Calu3 (cell line): ENCODE results near the gene COL5A1. TPM values are rescaled to one million over a fixed set of nuclear protein-coding genes. Genes with fewer than 3 reads are reported as not detected.

Source experiments
- BruUV-seq: library from RNA; stranded (reverse); fragments of 400-500 nt; replicated peaks from 2 replicates; lab custom pipeline; 2021; lab: Mats Ljungman, UMichigan
- CTCF ChIA-PET: fragments of 300-600 bp; sonication (Branson Sonifier 250); formaldehyde crosslinking; loops from one replicate; lab custom pipeline; 2022; ENCODE audit warnings: antibody characterized with exemption; lab: Charles Lee
- DNase-seq: peaks from one replicate; pipeline ENCODE4 v3.0.0; 2022
- H3K27ac Mint-ChIP-seq: one replicate; pipeline ENCODE4 v1.8.0; 2022; ENCODE audit warnings: mixed read lengths; ENCODE audit not compliant: unreplicated experiment
- H3K27me3 Mint-ChIP-seq: one replicate; pipeline ENCODE4 v1.8.0; 2022; ENCODE audit warnings: mixed read lengths; ENCODE audit not compliant: unreplicated experiment
- H3K36me3 Mint-ChIP-seq: one replicate; pipeline ENCODE4 v1.8.0; 2022; ENCODE audit warnings: mild to moderate bottlenecking, moderate library complexity, mixed read lengths; ENCODE audit not compliant: insufficient read depth, unreplicated experiment
- H3K4me1 Mint-ChIP-seq: one replicate; pipeline ENCODE4 v1.8.0; 2022; ENCODE audit warnings: mild to moderate bottlenecking, low read depth, mixed read lengths; ENCODE audit not compliant: unreplicated experiment
- H3K4me3 Mint-ChIP-seq: one replicate; pipeline ENCODE4 v1.8.0; 2022; ENCODE audit warnings: mild to moderate bottlenecking, low read depth, moderate library complexity, mixed read lengths; ENCODE audit not compliant: unreplicated experiment
- H3K9me3 Mint-ChIP-seq: one replicate; pipeline ENCODE4 v1.8.0; 2022; ENCODE audit warnings: low read depth, mixed read lengths; ENCODE audit not compliant: unreplicated experiment
- intact Hi-C: fragments of 100-400 bp; cut with micrococcal nuclease; formaldehyde crosslinking; loops from one replicate; pipeline ENCODE4 v1.10.0; 2022; ENCODE audit not compliant: unreplicated experiment
- total RNA-seq: library from RNA; stranded (reverse); gene quantifications from 2 replicates; pipeline ENCODE4 v1.2.3, GENCODE V29; 2022
- TF ChIP-seq, protein P1 (sequence below): fragments of 200-600 bp; IDR thresholded peaks from one replicate; pipeline ENCODE4 v1.8.0; 2022; ENCODE audit warnings: antibody characterized with exemption; ENCODE audit not compliant: unreplicated experiment

COL5A1 gene
- total RNA-seq, 1 experiment from 2014 or later: not detected

- Mint-ChIP-seq H3K27me3 (no peaks in the 10 kb centered on the region), H3K9me3 (peaks cover 3% of the 10 kb centered on the region), H3K27ac (no peak overlapping the region), H3K4me3 (no peak overlapping the region), H3K4me1 (no peaks in the 10 kb centered on the region), H3K36me3 (no peaks in the 10 kb centered on the region)
- TF ChIP-seq, protein P1, sequence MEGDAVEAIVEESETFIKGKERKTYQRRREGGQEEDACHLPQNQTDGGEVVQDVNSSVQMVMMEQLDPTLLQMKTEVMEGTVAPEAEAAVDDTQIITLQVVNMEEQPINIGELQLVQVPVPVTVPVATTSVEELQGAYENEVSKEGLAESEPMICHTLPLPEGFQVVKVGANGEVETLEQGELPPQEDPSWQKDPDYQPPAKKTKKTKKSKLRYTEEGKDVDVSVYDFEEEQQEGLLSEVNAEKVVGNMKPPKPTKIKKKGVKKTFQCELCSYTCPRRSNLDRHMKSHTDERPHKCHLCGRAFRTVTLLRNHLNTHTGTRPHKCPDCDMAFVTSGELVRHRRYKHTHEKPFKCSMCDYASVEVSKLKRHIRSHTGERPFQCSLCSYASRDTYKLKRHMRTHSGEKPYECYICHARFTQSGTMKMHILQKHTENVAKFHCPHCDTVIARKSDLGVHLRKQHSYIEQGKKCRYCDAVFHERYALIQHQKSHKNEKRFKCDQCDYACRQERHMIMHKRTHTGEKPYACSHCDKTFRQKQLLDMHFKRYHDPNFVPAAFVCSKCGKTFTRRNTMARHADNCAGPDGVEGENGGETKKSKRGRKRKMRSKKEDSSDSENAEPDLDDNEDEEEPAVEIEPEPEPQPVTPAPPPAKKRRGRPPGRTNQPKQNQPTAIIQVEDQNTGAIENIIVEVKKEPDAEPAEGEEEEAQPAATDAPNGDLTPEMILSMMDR: no peak
- CTCF ChIA-PET: no interaction called here
- DNase-seq: no peak
- no TSS peak for BruUV-seq
- intact Hi-C loops: no loop called here
These were observed 242.9 kb downstream of the COL5A1 start for GRCh38 chr9:134884492-134884891.

GRCh38 chr9:134885001-134885678 lies 243.5 kb downstream of the COL5A1 start:
- no peak for DNase-seq
- Mint-ChIP-seq H3K4me3 (no peak overlapping the region), H3K36me3 (no peaks in the 10 kb centered on the region), H3K27ac (no peak overlapping the region), H3K27me3 (no peaks in the 10 kb centered on the region), H3K4me1 (no peaks in the 10 kb centered on the region), H3K9me3 (peaks cover 1% of the 10 kb centered on the region)
- CTCF ChIA-PET: no interaction called here
- TF ChIP-seq, protein P1: no peak
- intact Hi-C loops: no loop called here
- BruUV-seq: no TSS peak

DNA sequence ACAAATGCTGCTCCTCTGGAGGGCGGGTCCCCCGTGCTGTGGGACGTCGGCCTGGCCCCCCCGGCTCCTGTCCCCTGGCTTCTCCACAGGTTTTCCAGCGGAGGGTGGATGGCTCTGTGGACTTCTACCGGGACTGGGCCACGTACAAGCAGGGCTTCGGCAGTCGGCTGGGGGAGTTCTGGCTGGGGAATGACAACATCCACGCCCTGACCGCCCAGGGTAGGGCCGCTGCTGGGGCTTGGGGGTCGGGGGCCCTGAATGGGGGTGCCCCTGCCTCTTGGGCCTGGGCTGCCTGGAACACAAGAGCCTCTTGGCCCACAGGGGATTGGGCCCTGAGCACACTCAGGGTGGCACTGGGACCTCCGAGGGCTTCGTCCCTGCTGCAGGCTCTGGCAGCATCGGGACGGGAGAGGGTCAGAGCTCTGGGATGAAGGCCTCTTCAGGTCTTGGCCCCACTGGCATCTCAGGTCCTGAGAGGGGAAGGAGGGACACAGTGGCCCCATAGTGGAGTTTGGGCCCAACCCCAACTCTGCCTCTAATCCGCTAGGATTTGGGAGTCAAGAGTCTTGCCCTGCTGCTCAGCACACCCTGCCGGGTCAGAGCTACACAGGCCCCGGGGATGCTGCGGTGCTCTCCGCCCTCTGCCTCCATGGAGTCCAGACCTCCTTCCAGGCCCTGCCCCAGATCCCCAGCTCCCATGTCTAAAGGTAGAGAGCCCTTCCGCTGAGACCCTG lies 244.2 kb downstream of the COL5A1 start:
- H3K27me3 Mint-ChIP-seq: peaks cover under 1% of the 10 kb centered on the region
- H3K4me3 Mint-ChIP-seq: no peak overlapping the region
- no peak overlapping the region for H3K27ac Mint-ChIP-seq
- no peaks in the 10 kb centered on the region for H3K9me3 Mint-ChIP-seq
- H3K4me1 Mint-ChIP-seq: no peaks in the 10 kb centered on the region
- no TSS peak for BruUV-seq
- TF ChIP-seq, protein P1: no peak
- no peak for DNase-seq
- H3K36me3 Mint-ChIP-seq: no peaks in the 10 kb centered on the region
- CTCF ChIA-PET: no interaction called here
- intact Hi-C loops: no loop called here

DNA sequence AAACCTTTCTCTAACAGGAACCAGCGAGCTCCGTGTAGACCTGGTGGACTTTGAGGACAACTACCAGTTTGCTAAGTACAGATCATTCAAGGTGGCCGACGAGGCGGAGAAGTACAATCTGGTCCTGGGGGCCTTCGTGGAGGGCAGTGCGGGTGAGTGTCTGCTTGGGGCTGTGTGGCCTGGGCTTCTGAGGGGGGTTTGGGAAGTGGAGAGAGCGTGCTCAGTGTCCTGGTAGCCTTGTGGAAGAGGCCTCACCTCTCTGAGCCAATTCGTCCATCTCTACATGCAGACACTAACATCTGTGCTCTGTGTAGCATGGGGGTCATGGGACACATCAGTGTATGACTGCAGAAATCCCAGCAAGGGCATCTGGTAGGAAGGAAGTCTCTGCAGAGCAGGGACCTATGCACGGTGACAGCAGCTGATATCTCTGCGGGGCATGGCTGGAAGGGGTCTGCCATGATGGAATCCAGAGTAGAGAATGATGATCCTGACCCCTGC lies 244.9 kb downstream of the COL5A1 start:
- CTCF ChIA-PET: no interaction called here
- no peaks in the 10 kb centered on the region for H3K4me1 Mint-ChIP-seq
- no peaks in the 10 kb centered on the region for H3K36me3 Mint-ChIP-seq
- TF ChIP-seq, protein P1: no peak
- DNase-seq: no peak
- H3K27ac Mint-ChIP-seq: no peak overlapping the region
- no peaks in the 10 kb centered on the region for H3K9me3 Mint-ChIP-seq
- intact Hi-C loops: no loop called here
- H3K27me3 Mint-ChIP-seq: peaks cover 6% of the 10 kb centered on the region
- no TSS peak for BruUV-seq
- no peak overlapping the region for H3K4me3 Mint-ChIP-seq
